H1 (cell line): ENCODE measurements around the gene DCDC2B. TPM values are rescaled to one million over a fixed set of nuclear protein-coding genes. Genes with fewer than 3 reads are reported as not detected.

Experiments used
- CTCF ChIA-PET: fragments of 300-600 bp; sonication (Branson Sonifier 250); formaldehyde crosslinking; loops from one replicate; lab custom pipeline; 2021; ENCODE audit not compliant: partially characterized antibody; lab: Charles Lee
- POLR2A ChIA-PET: fragments of 300-600 bp; sonication (Branson Sonifier 250); formaldehyde crosslinking; loops from one replicate; lab custom pipeline; 2021; ENCODE audit warnings: inconsistent platforms; ENCODE audit not compliant: partially characterized antibody; lab: Charles Lee
- DNase-seq, 2 experiments: peaks; one replicate each; pipeline versions ENCODE4 v3.0.0 to v3.0.0-alpha.2; 2010 to 2022; ENCODE audit warnings: low spot score in 2 of 2, low read depth in 1 of 2, mixed read lengths in 1 of 2
- FAIRE-seq: peaks from 2 replicates; lab custom pipeline; 2011; peaks lifted over from hg19 to GRCh38; lab: Jason Lieb, UNC
- H2AFZ ChIP-seq: 2 replicates; pipeline ENCODE4 v1.8.1; 2012; ENCODE audit warnings: low read length, inconsistent platforms
- H2AK5ac ChIP-seq: 2 replicates; pipeline ENCODE4 v1.6.1; 2013; ENCODE audit warnings: low read depth, low read length
- H2BK120ac ChIP-seq: replicated peaks from 2 replicates; pipeline ENCODE3; 2013; ENCODE audit warnings: low read depth, low read length, inconsistent platforms
- H2BK12ac ChIP-seq: 2 replicates; pipeline ENCODE4 v1.6.1; 2013; ENCODE audit warnings: low read depth, low read length
- H2BK15ac ChIP-seq: 2 replicates; pipeline ENCODE4 v1.6.1; 2013; ENCODE audit warnings: low read length
- H2BK20ac ChIP-seq: 2 replicates; pipeline ENCODE4 v1.6.1; 2013; ENCODE audit warnings: low read length
- H2BK5ac ChIP-seq: 2 replicates; pipeline ENCODE4 v1.6.1; 2013; ENCODE audit warnings: low read depth, low read length
- H3K14ac ChIP-seq: 2 replicates; pipeline ENCODE4 v1.6.1; 2013; ENCODE audit warnings: inconsistent platforms; ENCODE audit not compliant: insufficient read length
- H3K18ac ChIP-seq: 2 replicates; pipeline ENCODE4 v1.6.1; 2013; ENCODE audit warnings: low read length; ENCODE audit errors: extremely low read depth
- H3K23ac ChIP-seq: 2 replicates; pipeline ENCODE4 v1.6.1; 2013; ENCODE audit warnings: inconsistent platforms; ENCODE audit not compliant: insufficient read length
- H3K23me2 ChIP-seq: 2 replicates; pipeline ENCODE4 v1.6.1; 2013; ENCODE audit warnings: low read depth, low read length
- H3K27ac ChIP-seq: 2 replicates; pipeline ENCODE4 v1.6.1; 2011; ENCODE audit warnings: low read depth, low read length, inconsistent platforms
- H3K27me3 ChIP-seq, 4 experiments: replicated peaks in 1 of 4; 1 replicate in 1 of 4; 2 replicates in 3 of 4; pipeline versions ENCODE4 v1.6.1 to v1.8.1; 2011 to 2013; ENCODE audit warnings: low read length in 3 of 4, mild to moderate bottlenecking in 3 of 4, inconsistent platforms in 2 of 4, mixed read lengths in 2 of 4, moderate library complexity in 1 of 4; ENCODE audit not compliant: control insufficient read depth in 3 of 4, insufficient read depth in 3 of 4; ENCODE audit errors: extremely low read depth in 1 of 4
- H3K36me3 ChIP-seq, 4 experiments: 2 replicates each; pipeline versions ENCODE4 v1.6.1 to v1.8.1; 2011 to 2013; ENCODE audit warnings: mild to moderate bottlenecking in 4 of 4, low read length in 3 of 4, moderate library complexity in 2 of 4, control low read depth in 1 of 4, inconsistent platforms in 1 of 4; ENCODE audit not compliant: insufficient read depth in 4 of 4, control insufficient read depth in 2 of 4
- H3K4ac ChIP-seq: replicated peaks from 2 replicates; pipeline ENCODE3; 2013; ENCODE audit warnings: low read length, low read depth, mixed read lengths, inconsistent platforms; ENCODE audit not compliant: insufficient read length
- H3K4me1 ChIP-seq, 4 experiments: replicated peaks in 1 of 4; 1 replicate in 1 of 4; 2 replicates in 3 of 4; pipeline versions ENCODE4 v1.6.1 to v1.8.1; 2011 to 2013; ENCODE audit warnings: low read length in 3 of 4, inconsistent platforms in 2 of 4, mixed read lengths in 1 of 4; ENCODE audit not compliant: insufficient read depth in 4 of 4, control insufficient read depth in 3 of 4
- H3K4me2 ChIP-seq, 2 experiments: 2 replicates each; pipeline versions ENCODE4 v1.6.1 to v1.8.1; 2011 to 2013; ENCODE audit warnings: low read depth in 2 of 2, low read length in 2 of 2, control low read depth in 1 of 2, inconsistent platforms in 1 of 2, mild to moderate bottlenecking in 1 of 2; ENCODE audit not compliant: insufficient read depth in 1 of 2
- H3K4me3 ChIP-seq, 4 experiments: fragments of 200-600, 300-600 bp in 1 of 4; sonication (generic), shearing (Covaris generic), sonication (Bioruptor Twin) in 1 of 4; 2 replicates each; pipeline versions ENCODE4 v1.5.1 to v1.8.1; 2011 to 2016; ENCODE audit warnings: low read length in 4 of 4, low read depth in 3 of 4, control low read depth in 2 of 4, inconsistent platforms in 2 of 4, mild to moderate bottlenecking in 2 of 4, mixed read lengths in 1 of 4, moderate library complexity in 1 of 4; ENCODE audit not compliant: insufficient read depth in 2 of 4; ENCODE audit errors: extremely low read depth in 1 of 4
- H3K56ac ChIP-seq: replicated peaks from 2 replicates; pipeline ENCODE3; 2013; ENCODE audit warnings: low read depth, mild to moderate bottlenecking, mixed read lengths, low read length, inconsistent platforms; ENCODE audit not compliant: insufficient read length
- H3K79me1 ChIP-seq: 2 replicates; pipeline ENCODE4 v1.6.1; 2013; ENCODE audit warnings: low read depth, low read length, control low read depth
- H3K79me2 ChIP-seq, 2 experiments: 2 replicates each; pipeline versions ENCODE4 v1.6.1 to v1.8.1; 2012 to 2013; ENCODE audit warnings: low read length in 2 of 2, mild to moderate bottlenecking in 2 of 2, inconsistent platforms in 1 of 2; ENCODE audit not compliant: insufficient read depth in 2 of 2, control insufficient read depth in 1 of 2
- H3K9ac ChIP-seq, 4 experiments: replicated peaks in 1 of 4; 1 replicate in 1 of 4; 2 replicates in 3 of 4; pipeline versions ENCODE4 v1.6.1 to v1.8.1; 2011 to 2013; ENCODE audit warnings: low read depth in 3 of 4, low read length in 3 of 4, control low read depth in 2 of 4, mild to moderate bottlenecking in 2 of 4, moderate library complexity in 2 of 4, inconsistent platforms in 1 of 4; ENCODE audit errors: extremely low read depth in 1 of 4
- H3K9me3 ChIP-seq, 2 experiments: 2 replicates each; pipeline versions ENCODE4 v1.6.1 to v1.8.1; 2012 to 2013; ENCODE audit warnings: mild to moderate bottlenecking in 2 of 2, moderate library complexity in 2 of 2, control low read depth in 1 of 2, inconsistent platforms in 1 of 2, low read depth in 1 of 2, low read length in 1 of 2, mixed read lengths in 1 of 2; ENCODE audit not compliant: insufficient read depth in 2 of 2
- H4K20me1 ChIP-seq, 2 experiments: replicated peaks in 1 of 2; 2 replicates each; pipeline versions ENCODE3 to v1.8.1; 2011 to 2013; ENCODE audit warnings: inconsistent platforms in 2 of 2, low read length in 2 of 2, mild to moderate bottlenecking in 1 of 2; ENCODE audit not compliant: insufficient read depth in 2 of 2, control insufficient read depth in 1 of 2
- H4K5ac ChIP-seq: 2 replicates; pipeline ENCODE4 v1.6.1; 2013; ENCODE audit warnings: low read length, low read depth, mixed read lengths, inconsistent platforms; ENCODE audit not compliant: insufficient read length
- H4K8ac ChIP-seq: 2 replicates; pipeline ENCODE4 v1.8.0; 2013; ENCODE audit warnings: mild to moderate bottlenecking, moderate library complexity, low read length, inconsistent platforms; ENCODE audit not compliant: insufficient read depth; ENCODE audit errors: extremely low read depth
- H4K91ac ChIP-seq: replicated peaks from 2 replicates; pipeline ENCODE3; 2013; ENCODE audit warnings: low read length, mixed read lengths, inconsistent platforms; ENCODE audit not compliant: insufficient read length
- BACH1 ChIP-seq: IDR thresholded peaks from 2 replicates; pipeline ENCODE4 v1.6.1; 2012; ENCODE audit warnings: low read length, improper control_type of control experiment
- CHD1 ChIP-seq: IDR thresholded peaks from 2 replicates; pipeline ENCODE4 v1.6.1; 2012; ENCODE audit warnings: low read depth, low read length, improper control_type of control experiment
- CHD2 ChIP-seq: IDR thresholded peaks from 2 replicates; pipeline ENCODE4 v1.6.1; 2012; ENCODE audit warnings: low read length, improper control_type of control experiment
- E2F6 ChIP-seq: IDR thresholded peaks from 2 replicates; pipeline ENCODE4 v1.6.1; 2012; ENCODE audit warnings: inconsistent platforms
- GABPA ChIP-seq: IDR thresholded peaks from 2 replicates; pipeline ENCODE4 v1.6.1; 2011; ENCODE audit warnings: mild to moderate bottlenecking, low read length, moderate library complexity, borderline replicate concordance; ENCODE audit not compliant: insufficient read depth
- HDAC6 ChIP-seq: IDR thresholded peaks from one replicate; pipeline ENCODE4 v1.7.1; 2012; ENCODE audit warnings: low read depth, mild to moderate bottlenecking, inconsistent platforms, low read length, moderate library complexity
- KDM4A ChIP-seq: IDR thresholded peaks from one replicate; pipeline ENCODE4 v1.7.1; 2012; ENCODE audit warnings: low read depth, mild to moderate bottlenecking, moderate library complexity, low read length, inconsistent platforms; ENCODE audit not compliant: severe bottlenecking
- KDM5A ChIP-seq: fragments of 200-600 bp; IDR thresholded peaks from 2 replicates; pipeline ENCODE4 v1.7.1; 2012; ENCODE audit warnings: mild to moderate bottlenecking, low read length, inconsistent platforms, mixed read lengths
- MAFK ChIP-seq: IDR thresholded peaks from 2 replicates; pipeline ENCODE4 v1.6.1; 2012; ENCODE audit warnings: low read depth, mild to moderate bottlenecking, improper control_type of control experiment, low read length
- PHF8 ChIP-seq: fragments of 200-600 bp; sonication (generic); conservative IDR thresholded peaks from 2 replicates; pipeline ENCODE4 v1.7.1; 2012; ENCODE audit warnings: low read depth, mild to moderate bottlenecking, inconsistent platforms, low read length, moderate library complexity
- POLR2A ChIP-seq, 2 experiments: IDR thresholded peaks; 1 replicate in 1 of 2; 2 replicates in 1 of 2; pipeline ENCODE4 v1.6.1; 2011; ENCODE audit warnings: low read depth in 2 of 2, low read length in 2 of 2, mild to moderate bottlenecking in 2 of 2; ENCODE audit errors: control extremely low read depth in 1 of 2
- POU5F1 ChIP-seq: IDR thresholded peaks from 2 replicates; pipeline ENCODE4 v1.6.1; 2011; ENCODE audit warnings: low read depth, mild to moderate bottlenecking, low read length, moderate library complexity
- TAF7 ChIP-seq: optimal IDR thresholded peaks from 2 replicates; pipeline ENCODE3; 2011; ENCODE audit warnings: low read depth, mild to moderate bottlenecking, inconsistent platforms, low read length, moderate library complexity, borderline replicate concordance
- ZNF274 ChIP-seq: IDR thresholded peaks from 2 replicates; pipeline ENCODE4 v1.7.0; 2012; ENCODE audit warnings: low read length, borderline replicate concordance; ENCODE audit errors: extremely low read depth
- WGBS, 2 experiments: shearing (Covaris generic) in 1 of 2; methylation state at CpG; one replicate each; pipeline versions ENCODE4 v1.1.6 to v1.1.7; 2013 to 2015; ENCODE audit warnings: low lambda C conversion rate in 2 of 2, mixed read lengths in 2 of 2, inconsistent platforms in 1 of 2, low coverage in 1 of 2, missing lambda C conversion rate in 1 of 2; ENCODE audit not compliant: insufficient replicate concordance in 2 of 2, insufficient coverage in 1 of 2, insufficient read length in 1 of 2; ENCODE audit errors: extremely low coverage in 1 of 2, missing lambda C conversion rate in 1 of 2; 5-methylcytosine and 5-hydroxymethylcytosine counted together
- polyA plus RNA-seq, 7 experiments: library from polyadenylated mRNA; depleted of rRNA in 3 of 7; stranded (reverse) in 5 of 7; unstranded in 2 of 7; fragments of >200 nt in 5 of 7; fragments of 200-250 nt in 2 of 7; gene quantifications; 1 replicate in 5 of 7; 2 replicates in 1 of 7; 4 replicates in 1 of 7; pipeline versions ENCODE4 v1.2.1 to v1.2.3, GENCODE V29; 2011 to 2013; ENCODE audit warnings: missing spikeins in 2 of 7, mixed read lengths in 2 of 7
- total RNA-seq: library from RNA; stranded (reverse); fragmentation: NEBNext Ultra II Directional; extraction: Animal tissue kit (Norgen Biotek cat#: 25700); gene quantifications from 2 replicates; pipeline ENCODE4 v1.2.1, GENCODE V29; 2021

The DCDC2B gene
- total and polyA plus RNA-seq, 2 of the 8 experiments (the other 6 are each of a cell fraction or from before 2014, with no cell fraction given) = not detected

GRCh38 chr1:32216566-32216965 lies 7.7 kb downstream of the DCDC2B start:
- DNase-seq = no peak
- Histone ChIP-seq H3K23me2 (peaks cover 3% of the 10 kb centered on the region; the same call in 1 of the 2 replicates), H2AK5ac (no peak overlapping the region), H3K9ac (no peak overlapping the region), H2BK15ac (no peak overlapping the region), H3K23ac (no peak overlapping the region), H2BK20ac (no peak overlapping the region), H2AFZ (no peak overlapping the region), H2BK5ac (no peak overlapping the region), H3K9me3 (no peaks in the 10 kb centered on the region), H3K14ac (no peak overlapping the region), H3K79me1 (no peaks in the 10 kb centered on the region; the same call in 1 of the 2 replicates), H3K27ac (no peak overlapping the region), H3K36me3 (peaks cover 2 to 14% (median 6%) of the 10 kb centered on the region in 4 experiments; a peak in 4 of 8 replicates), H3K18ac (no peak overlapping the region), H3K4me1 (peaks cover 0 to 4% (median 0%) of the 10 kb centered on the region in 4 experiments; a peak in 2 of 7 replicates), H4K91ac (no peak overlapping the region), H3K4ac (no peak overlapping the region), H4K5ac (no peak overlapping the region), H4K8ac (no peak overlapping the region), H3K4me3 (no peak overlapping the region), H2BK12ac (no peak overlapping the region), H2BK120ac (no peak overlapping the region), H4K20me1 (peaks cover 0 to 3% of the 10 kb centered on the region in 2 experiments), H3K4me2 (no peak overlapping the region), H3K79me2 (peaks cover 0 to 10% of the 10 kb centered on the region in 2 experiments; a peak in 2 of 4 replicates), H3K56ac (no peak overlapping the region), H3K27me3 (no peaks in the 10 kb centered on the region)
- 88% methylated on average over 5 of the region's 5 CpGs; no CpG with 5 or more reads in 1 of the 2 experiments for WGBS, 2 experiments
- no peak for FAIRE-seq
- ChIA-PET POLR2A (interaction anchor here (0.7 to 4.1 kb wide), 16 partner anchors 11 to 178 kb away, joined by 3 to 33 read pairs (median 6); partner anchors contain the start of genes BSDC1, FAM229A, IQCC and MARCKSL1), CTCF (interaction anchor here (0.9 to 7.6 kb wide), 31 partner anchors 10 to 185 kb away, joined by 3 to 70 read pairs (median 5); partner anchors contain the start of genes CCDC28B, FAM167B, FAM229A and HDAC1)
- TF ChIP-seq E2F6 (no peak), MAFK (no peak), KDM4A (no peak), ZNF274 (no peak), PHF8 (no peak), POU5F1 (no peak), GABPA (no peak), TAF7 (no peak), POLR2A (IDR thresholded peaks at IDR 0.05; ENCODE audit: control extremely low read depth in 1 of 2, low read depth in 2 of 2, low read length in 2 of 2) (no peak), CHD1 (no peak), HDAC6 (no peak), BACH1 (no peak), CHD2 (no peak), KDM5A (no peak)
